MM.1S (cell line): ENCODE data around the gene TMEM134.

Experiments
- DNase-seq: peaks from one replicate; pipeline ENCODE4 v3.0.0-alpha.2; 2015
- H2AFZ ChIP-seq: fragments of 300-600 bp; sonication (generic); 2 replicates; pipeline ENCODE4 v1.6.0; 2016; ENCODE audit warnings: antibody characterized with exemption, low read length
- H3F3A ChIP-seq: fragments of 300-600 bp; sonication (generic); 2 replicates; pipeline ENCODE4 v1.6.1; 2016; ENCODE audit warnings: mild to moderate bottlenecking, antibody characterized with exemption, low read length, moderate library complexity, mixed read lengths; ENCODE audit not compliant: insufficient read depth
- H3K27ac ChIP-seq: fragments of 300-600 bp; sonication (generic); 2 replicates; pipeline ENCODE4 v1.5.1; 2016; ENCODE audit warnings: mild to moderate bottlenecking, low read length
- H3K27me3 ChIP-seq: fragments of 300-600 bp; sonication (generic); replicated peaks from 2 replicates; pipeline ENCODE4 v1.6.0; 2016; ENCODE audit warnings: low read length; ENCODE audit not compliant: insufficient read depth
- H3K36me3 ChIP-seq: fragments of 300-600 bp; sonication (generic); replicated peaks from 2 replicates; pipeline ENCODE4 v1.6.1; 2016; ENCODE audit warnings: mild to moderate bottlenecking, low read length, mixed read lengths; ENCODE audit not compliant: insufficient read depth
- H3K4me1 ChIP-seq: fragments of 300-600 bp; sonication (generic); 2 replicates; pipeline ENCODE4 v1.6.1; 2016; ENCODE audit warnings: low read length, mixed read lengths
- H3K4me2 ChIP-seq: fragments of 300-600 bp; sonication (generic); 2 replicates; pipeline ENCODE4 v1.6.0; 2016; ENCODE audit warnings: low read depth, low read length
- H3K4me3 ChIP-seq: fragments of 300-600 bp; sonication (generic); 2 replicates; pipeline ENCODE4 v1.5.1; 2016; ENCODE audit warnings: low read length, mixed read lengths
- H3K79me2 ChIP-seq: fragments of 300-600 bp; sonication (generic); 2 replicates; pipeline ENCODE4 v1.6.1; 2016; ENCODE audit warnings: mixed run types, low read length, mixed read lengths
- H3K9ac ChIP-seq: fragments of 300-600 bp; sonication (generic); 2 replicates; pipeline ENCODE4 v1.6.1; 2016; ENCODE audit warnings: low read length, mixed read lengths
- H3K9me2 ChIP-seq: fragments of 300-600 bp; sonication (generic); replicated peaks from 2 replicates; pipeline ENCODE4 v1.6.1; 2016; ENCODE audit warnings: mild to moderate bottlenecking, low read length, mixed read lengths; ENCODE audit not compliant: insufficient read depth
- H3K9me3 ChIP-seq: fragments of 300-600 bp; sonication (generic); replicated peaks from 2 replicates; pipeline ENCODE4 v1.6.1; 2016; ENCODE audit warnings: mild to moderate bottlenecking, low read length, mixed read lengths; ENCODE audit not compliant: insufficient read depth
- H4K20me1 ChIP-seq: fragments of 300-600 bp; sonication (generic); 2 replicates; pipeline ENCODE4 v1.6.1; 2016; ENCODE audit warnings: mild to moderate bottlenecking, low read length, moderate library complexity, mixed read lengths; ENCODE audit not compliant: insufficient read depth
- CTCF ChIP-seq: fragments of 300-600 bp; sonication (generic); IDR thresholded peaks from 2 replicates; pipeline ENCODE4 v1.5.1; 2016; ENCODE audit warnings: antibody characterized with exemption, low read length, mixed read lengths
- EZH2 ChIP-seq: fragments of 300-600 bp; sonication (generic); optimal IDR thresholded peaks from 2 replicates; pipeline ENCODE3; 2017; ENCODE audit warnings: low read depth, mild to moderate bottlenecking, antibody characterized with exemption, low read length, mixed read lengths
- EZH2phosphoT487 ChIP-seq: fragments of 300-600 bp; sonication (generic); IDR thresholded peaks from 2 replicates; pipeline ENCODE4 v1.6.1; 2018; ENCODE audit warnings: antibody characterized with exemption, low read length

TMEM134 gene

GRCh38 chr11:67441098-67441563 is 27.9 kb downstream of the TMEM134 start:
- DNase-seq, result no peak
- no peak overlapping the region for H2AFZ ChIP-seq
- H3K27ac ChIP-seq, result no peak overlapping the region
- no peak overlapping the region for H3K4me3 ChIP-seq
- peaks cover 4% of the 10 kb centered on the region; the same call in 1 of the 2 replicates for H3K4me1 ChIP-seq
- H3K27me3 ChIP-seq, result no peaks in the 10 kb centered on the region
- no peaks in the 10 kb centered on the region for H3K79me2 ChIP-seq
- no peak overlapping the region for H3K9ac ChIP-seq
- H3K36me3 ChIP-seq, result no peaks in the 10 kb centered on the region
- TF ChIP-seq EZH2phosphoT487 (no peak), EZH2 (no peak), CTCF (no peak)
- H4K20me1 ChIP-seq, result no peaks in the 10 kb centered on the region
- H3K4me2 ChIP-seq, result no peak overlapping the region
- H3F3A ChIP-seq, result no peaks in the 10 kb centered on the region
- no peaks in the 10 kb centered on the region for H3K9me3 ChIP-seq
- no peaks in the 10 kb centered on the region for H3K9me2 ChIP-seq

GRCh38 chr11:67440229-67441097 is 28.6 kb downstream of the TMEM134 start:
- Histone ChIP-seq H3K9ac (no peak overlapping the region), H3K27me3 (no peaks in the 10 kb centered on the region), H3K27ac (no peak overlapping the region), H4K20me1 (no peaks in the 10 kb centered on the region), H3K4me3 (no peak overlapping the region), H2AFZ (no peak overlapping the region), H3K4me2 (no peak overlapping the region), H3K36me3 (no peaks in the 10 kb centered on the region), H3K4me1 (peaks cover 4% of the 10 kb centered on the region; the same call in 1 of the 2 replicates), H3K9me3 (no peaks in the 10 kb centered on the region), H3K79me2 (no peaks in the 10 kb centered on the region), H3K9me2 (no peaks in the 10 kb centered on the region), H3F3A (no peaks in the 10 kb centered on the region)
- DNase-seq, result no peak
- TF ChIP-seq EZH2 (no peak), EZH2phosphoT487 (no peak), CTCF (no peak)

GRCh38 chr11:67439321-67440228 is 29.5 kb downstream of the TMEM134 start:
- Histone ChIP-seq H3K27me3 (no peaks in the 10 kb centered on the region), H3K9me2 (no peaks in the 10 kb centered on the region), H3K36me3 (no peaks in the 10 kb centered on the region), H3K9me3 (no peaks in the 10 kb centered on the region), H3K4me1 (peaks cover 4% of the 10 kb centered on the region; the same call in 1 of the 2 replicates), H4K20me1 (no peaks in the 10 kb centered on the region), H3K4me3 (no peak overlapping the region), H3K4me2 (no peak overlapping the region), H3K27ac (no peak overlapping the region), H3F3A (no peaks in the 10 kb centered on the region), H2AFZ (no peak overlapping the region), H3K9ac (no peak overlapping the region), H3K79me2 (no peaks in the 10 kb centered on the region)
- DNase-seq, result no peak
- no peak for TF ChIP-seq EZH2
- peak; percentile 19 for TF ChIP-seq CTCF
- TF ChIP-seq EZH2phosphoT487, result no peak
